ENCODE measurements around the gene PTPRD.

The PTPRD gene

DNA sequence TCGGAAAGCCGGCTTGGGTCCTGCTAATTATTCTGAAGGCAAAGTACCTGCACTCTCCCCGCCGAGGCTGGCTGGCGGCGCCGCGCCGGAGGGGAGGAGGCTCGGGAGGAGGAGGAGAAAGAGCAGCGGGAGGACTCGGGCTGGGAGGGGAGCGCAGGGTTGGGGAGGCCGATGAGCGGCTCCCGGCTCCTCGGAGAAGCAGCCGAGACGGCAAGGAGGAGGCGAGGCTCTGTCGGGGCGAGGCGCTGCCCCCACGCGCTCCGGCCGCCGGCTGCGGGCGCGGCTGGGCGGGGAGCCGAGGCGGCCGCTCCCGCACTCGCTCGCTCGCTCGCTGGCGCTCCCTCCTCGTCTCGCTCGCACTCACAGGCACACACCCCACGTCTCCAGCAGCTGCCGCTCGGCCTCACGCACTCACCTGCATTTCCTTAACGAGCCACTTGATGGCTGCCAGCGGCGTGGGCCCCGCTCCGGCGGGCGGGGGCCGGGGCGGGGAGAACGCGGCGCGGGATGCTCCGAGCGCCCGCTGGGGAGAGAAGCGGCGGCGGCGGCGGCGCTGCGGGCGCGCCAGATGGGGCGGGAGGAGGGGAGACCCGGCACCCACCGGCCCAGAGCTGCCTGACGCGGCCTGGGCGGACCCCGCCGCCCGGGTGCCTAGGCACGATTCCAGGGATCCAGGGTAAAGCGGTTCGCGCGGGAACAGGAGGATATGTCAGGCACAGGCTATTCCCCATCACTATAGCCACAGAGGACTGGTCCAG lies at the start of gene PTPRD:
Gene PTPRD, minus strand, starts transcription at position 362 of the 758 bp plus-strand sequence.
- in situ Hi-C loops (cut with MboI; ENCODE audit: low sequenced_read_pairs) = no loop called here

DNA sequence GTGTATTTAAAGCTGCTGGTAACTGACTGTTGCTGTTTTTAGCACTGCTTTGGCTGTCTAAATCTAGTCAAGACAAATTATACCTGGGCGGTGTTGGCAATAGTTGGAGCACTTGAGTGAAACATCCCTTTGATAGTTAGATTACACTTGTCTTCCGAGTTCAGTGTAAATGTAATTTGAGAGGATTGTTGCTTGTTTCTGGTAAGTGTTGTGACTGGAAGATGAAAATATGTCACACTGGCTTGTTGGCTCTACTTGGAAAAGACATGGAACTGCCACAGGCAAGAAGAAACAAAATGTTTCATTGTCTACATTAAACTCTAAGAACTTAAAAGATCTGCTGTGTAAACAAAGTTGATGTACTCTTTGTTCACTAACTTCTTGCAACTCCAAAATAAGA lies 49.2 kb upstream of the PTPRD start:
- in situ Hi-C loops (cut with MboI; ENCODE audit: low sequenced_read_pairs) = no loop called here

DNA sequence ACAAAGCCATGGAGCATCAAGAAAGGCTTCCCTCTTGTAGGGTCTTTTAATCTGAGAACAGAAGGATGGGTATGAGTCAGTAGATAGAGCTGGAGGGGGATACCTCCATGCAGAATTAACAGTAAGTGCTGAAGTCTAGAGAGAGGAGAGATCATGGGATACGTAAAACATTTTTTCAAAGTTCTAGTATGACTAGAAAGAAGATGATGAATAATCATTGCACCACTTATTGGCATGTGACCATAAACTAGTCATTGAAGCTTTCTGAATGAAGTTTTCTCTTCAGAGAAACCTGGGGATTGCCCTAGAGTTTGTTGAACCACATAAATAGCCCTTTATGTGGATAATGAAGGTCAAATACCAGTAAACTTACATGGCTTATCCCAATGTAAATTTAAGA lies 48.6 kb upstream of the PTPRD start:
- in situ Hi-C loops (cut with MboI; ENCODE audit: low sequenced_read_pairs) = no loop called here

DNA sequence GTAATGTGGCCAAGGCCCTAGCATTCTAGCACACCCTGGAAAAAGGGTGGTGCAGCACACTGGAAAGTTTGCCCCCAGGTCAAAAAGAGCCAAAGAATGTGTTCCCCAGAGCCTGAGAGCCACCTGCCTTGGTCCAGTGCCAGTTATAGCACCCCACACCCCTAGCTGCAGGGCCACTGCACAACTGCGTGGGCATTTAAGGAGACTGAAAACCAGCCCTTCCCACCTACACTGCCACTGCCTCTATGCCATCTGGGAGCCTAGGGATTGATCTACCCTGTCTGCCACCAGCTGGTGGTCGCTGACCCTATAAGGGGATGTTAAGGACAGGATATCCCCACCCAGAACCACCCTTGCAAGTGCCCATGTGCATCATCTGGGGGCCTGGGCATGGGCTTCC lies 38.2 kb upstream of the PTPRD start:
- in situ Hi-C loops (cut with MboI; ENCODE audit: low sequenced_read_pairs) = no loop called here

DNA sequence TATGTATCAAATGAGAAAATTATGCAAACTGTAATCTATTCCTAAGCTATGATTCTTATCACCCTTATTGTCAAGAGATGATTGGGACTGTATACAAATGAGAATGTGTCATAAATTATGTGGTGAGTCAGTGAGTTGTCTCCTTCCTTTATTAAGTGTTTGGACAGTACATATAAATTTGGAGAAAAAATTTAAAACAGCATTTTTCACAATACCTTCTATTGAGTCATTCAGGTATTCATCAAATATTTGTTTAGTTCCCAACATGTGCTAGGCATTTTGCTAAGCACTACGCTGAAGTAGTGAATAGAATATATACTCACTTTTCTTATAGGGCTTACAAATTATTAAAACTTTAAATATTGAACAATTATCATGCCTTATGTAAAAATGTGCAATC lies 36.3 kb upstream of the PTPRD start:
- in situ Hi-C loops (cut with MboI; ENCODE audit: low sequenced_read_pairs) = no loop called here

DNA sequence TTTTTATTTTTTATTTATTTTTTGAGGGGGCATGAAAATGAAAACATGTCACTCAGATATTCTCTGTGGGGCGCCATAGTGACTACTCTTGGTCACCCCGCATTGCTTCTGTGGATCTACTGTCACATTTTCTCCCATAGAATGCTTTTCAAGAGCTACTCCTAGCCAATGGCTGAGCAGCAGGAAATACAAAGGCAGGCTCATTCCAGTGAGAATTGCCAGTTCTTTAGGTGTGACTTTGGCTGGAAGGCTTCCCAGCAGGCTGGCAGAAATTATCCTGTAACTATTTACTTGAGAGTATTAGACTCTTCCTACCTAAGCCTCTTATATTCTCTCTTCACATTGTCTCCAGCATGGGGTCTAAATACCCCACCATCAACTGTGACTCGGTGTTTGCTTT lies 21.0 kb upstream of the PTPRD start:
- in situ Hi-C loops (cut with MboI; ENCODE audit: low sequenced_read_pairs) = no loop called here

DNA sequence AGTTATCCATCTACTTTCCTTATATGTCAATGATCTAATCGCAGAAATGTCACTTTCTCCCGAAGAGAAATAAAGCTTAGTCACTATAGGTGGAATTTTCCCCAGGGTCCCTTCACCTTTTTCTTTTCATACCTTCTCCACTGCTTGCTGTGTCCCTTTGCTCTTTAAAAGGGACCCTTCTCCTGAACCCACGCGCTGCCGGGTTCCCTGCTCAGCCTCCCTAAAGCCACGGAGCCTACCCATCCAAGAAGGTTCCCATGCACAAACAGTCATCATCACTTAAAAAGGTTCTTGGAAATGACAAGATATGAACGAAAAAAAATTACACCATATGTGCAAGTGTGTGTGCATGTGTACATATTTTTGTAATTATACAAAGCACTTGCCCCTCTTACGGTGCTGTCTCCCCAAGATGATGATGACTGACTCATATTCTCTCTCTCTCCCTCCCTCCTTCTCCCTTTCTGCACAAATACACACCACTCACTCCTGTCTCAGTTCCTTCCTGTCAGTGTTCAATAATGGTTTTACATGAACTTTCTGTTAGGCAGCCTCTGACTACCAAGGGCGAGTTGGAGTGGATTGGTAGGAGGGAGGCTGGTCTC lies 1.5 kb upstream of the PTPRD start:
- in situ Hi-C loops (cut with MboI; ENCODE audit: low sequenced_read_pairs) = no loop called here

DNA sequence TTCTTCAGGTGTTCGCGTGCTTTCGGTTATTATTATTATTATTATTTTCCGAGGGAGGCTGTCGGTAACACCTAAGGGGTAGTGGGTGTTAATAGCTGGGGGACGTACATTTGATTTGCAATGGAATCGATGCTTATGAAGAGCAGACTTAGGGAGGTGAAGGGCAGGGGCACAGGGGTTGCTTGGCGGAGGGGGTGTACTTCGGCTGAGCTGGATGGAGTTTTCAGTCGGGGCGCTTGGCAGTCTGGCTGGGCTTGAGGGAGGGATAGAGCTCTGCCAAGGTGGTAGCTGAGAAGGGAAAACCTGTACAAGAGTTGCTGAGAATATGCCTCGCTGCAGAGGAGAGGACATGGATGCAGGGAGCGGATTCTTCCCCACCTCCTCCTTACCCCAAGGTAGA lies 617 bp upstream of the PTPRD start:
- in situ Hi-C loops (cut with MboI; ENCODE audit: low sequenced_read_pairs) = no loop called here

DNA sequence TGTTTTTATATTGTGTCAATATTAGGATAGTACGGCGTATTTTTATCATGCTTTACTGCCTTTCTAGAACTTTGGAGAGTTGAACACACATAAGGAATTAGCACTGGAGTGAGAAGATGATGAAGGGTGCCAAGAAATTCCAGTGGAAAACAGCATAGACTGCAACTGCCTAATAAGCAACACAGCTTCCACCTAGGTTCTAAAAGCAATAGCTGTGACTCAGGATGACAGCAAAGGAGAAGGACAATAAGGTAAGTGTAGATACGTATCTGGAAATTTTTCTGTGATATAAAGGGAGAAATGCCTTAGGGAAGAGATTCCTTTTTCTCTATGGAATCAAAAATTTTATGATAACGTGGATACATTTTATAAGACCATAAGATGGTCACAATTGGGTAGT lies 7.4 kb downstream of the PTPRD start:
- in situ Hi-C loops (cut with MboI; ENCODE audit: low sequenced_read_pairs) = no loop called here

DNA sequence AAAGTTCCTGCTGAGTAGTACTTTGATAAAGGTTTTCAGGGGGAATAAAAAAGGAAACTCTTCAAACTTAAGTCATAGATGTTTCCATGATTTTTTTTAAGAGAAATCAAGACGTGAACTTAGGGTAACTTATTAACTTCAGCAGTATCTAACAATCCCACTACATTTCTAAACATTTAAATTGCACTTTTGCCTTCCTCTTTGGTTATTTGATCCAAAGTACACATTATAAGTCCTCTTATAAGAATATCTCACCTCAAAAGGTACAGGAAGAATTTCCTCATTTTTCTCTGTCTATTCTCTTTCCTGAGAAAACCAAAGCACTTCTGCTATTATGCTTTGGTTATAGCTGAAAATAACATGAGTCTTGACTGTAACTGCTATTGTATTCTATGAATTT lies 7.9 kb downstream of the PTPRD start:
- in situ Hi-C loops (cut with MboI; ENCODE audit: low sequenced_read_pairs) = no loop called here

DNA sequence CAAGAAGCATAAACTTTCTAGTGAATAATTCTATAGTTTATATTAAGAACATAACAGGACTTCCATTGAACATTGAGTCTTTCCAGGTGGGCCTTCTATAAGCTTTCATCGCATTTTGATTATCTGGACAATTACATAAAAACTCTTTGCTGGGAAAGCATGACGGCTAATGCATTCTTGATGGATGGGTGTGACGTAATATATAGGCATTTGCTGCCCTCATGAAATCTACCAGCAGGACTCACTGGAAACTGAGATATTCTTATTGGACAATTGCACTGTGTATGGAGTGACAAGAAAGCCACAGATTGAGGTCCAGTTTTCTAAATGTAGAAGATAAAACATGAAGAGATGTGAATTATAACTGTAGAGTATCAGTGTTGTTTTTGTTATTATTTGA lies 15.0 kb downstream of the PTPRD start:
- in situ Hi-C loops (cut with MboI; ENCODE audit: low sequenced_read_pairs) = no loop called here

DNA sequence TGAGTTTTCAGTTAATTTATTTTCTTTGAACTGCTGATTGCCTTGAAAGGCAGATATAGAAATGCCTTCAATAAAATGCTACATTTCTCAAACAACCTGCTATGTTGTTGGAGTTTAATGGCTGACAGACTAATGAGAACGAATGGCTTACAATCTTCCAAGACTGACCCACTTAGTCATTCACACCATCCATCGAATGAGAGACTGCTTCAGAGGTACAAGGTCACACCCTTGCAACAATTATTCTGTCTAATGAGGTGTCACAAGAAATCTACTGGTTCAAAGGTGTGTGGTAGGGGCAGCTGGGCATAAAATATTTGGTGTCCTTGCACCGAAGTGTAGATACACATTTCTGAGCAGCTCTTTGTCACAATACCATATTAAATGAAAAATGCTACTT lies 18.3 kb downstream of the PTPRD start:
- in situ Hi-C loops (cut with MboI; ENCODE audit: low sequenced_read_pairs) = no loop called here

DNA sequence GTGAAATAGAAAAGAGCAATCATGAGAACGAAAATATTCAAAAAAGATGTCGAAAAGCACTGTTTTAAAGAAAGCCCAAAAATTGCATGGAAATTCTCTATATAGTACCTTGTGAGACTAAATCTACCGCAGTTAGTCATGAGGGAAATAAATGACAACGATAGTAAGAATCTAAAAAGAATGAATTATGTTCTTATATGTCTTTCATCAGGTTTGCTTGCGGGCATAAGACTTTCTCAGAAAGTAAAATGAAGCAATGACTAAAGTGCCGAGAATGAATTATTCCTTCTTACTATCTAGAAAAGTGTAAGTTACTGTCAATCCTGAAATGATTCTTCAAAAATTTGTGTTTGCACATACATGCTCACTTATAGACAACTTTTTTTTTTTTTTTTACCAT lies 26.4 kb downstream of the PTPRD start:
- in situ Hi-C loops (cut with MboI; ENCODE audit: low sequenced_read_pairs) = no loop called here

DNA sequence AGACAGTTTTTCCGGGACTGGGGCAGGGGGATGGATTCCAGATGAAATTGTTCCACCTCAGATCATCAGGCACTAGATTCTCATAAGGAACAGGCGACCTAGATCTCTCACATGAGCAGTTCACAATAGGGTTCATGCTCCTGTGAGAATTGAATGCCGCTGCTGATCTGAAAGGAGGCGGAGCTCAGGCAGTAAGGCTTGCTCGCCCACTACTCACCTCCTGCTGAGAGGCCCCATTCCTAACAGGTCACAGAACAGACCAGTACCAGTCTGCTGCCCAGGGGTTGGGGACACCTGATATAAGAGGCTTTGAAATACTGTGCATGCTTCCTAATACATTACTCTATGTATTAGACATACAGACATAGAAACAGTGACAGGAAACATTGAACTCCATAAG lies 41.1 kb downstream of the PTPRD start:
- in situ Hi-C loops (cut with MboI; ENCODE audit: low sequenced_read_pairs) = no loop called here

DNA sequence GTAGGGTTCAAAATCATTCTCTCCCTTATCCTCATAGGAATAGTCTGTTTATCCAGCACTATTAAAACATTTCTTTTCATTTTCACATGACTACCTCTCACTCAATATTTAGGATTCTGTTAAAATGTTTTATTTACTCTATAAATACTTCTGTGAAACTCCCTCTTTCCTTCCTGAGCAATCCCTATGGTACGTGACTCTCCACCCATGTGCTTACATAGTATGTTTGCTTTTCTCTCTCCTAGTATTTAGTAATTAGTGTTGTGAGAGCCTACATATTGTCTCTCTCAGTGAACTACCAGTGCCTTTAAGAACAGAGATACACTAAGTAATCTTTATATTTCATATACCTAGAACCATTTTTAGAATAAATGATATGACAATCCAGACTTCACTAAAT lies 46.0 kb downstream of the PTPRD start:
- in situ Hi-C loops (cut with MboI; ENCODE audit: low sequenced_read_pairs) = no loop called here

DNA sequence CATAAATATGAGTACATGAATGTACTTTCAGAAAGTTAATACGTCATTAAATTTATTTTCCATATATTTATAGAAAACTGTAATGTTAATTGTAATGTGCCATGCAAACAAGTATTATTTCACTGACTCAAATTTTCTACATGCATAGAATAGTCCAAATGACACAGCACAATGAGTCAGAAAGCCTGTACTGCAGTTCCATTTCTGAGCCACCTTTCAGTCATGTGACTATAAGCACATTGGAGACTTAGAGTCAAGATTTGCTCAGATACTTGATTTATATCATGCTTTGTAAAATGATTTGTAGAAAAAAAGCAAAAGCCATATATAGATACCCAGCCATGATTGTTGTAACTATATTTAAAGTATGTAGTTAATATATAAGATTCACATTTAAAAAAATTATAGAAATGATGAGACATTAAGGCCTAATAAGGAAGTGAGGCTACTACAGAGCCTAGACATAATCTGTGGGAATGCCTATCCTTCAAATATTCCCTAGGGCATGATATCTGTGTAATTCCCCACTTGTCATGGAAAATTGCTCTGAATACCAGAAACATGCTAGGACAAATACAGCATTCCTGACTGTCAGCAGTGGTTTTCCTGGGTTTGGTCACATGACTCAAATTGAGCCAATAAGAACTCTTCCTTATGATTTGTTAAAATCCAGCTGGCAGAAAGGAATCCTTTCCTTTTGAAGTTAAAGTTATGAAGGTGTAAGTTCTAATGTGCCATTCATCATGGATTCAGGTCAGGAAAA lies 50.0 kb downstream of the PTPRD start:
- in situ Hi-C loops (cut with MboI; ENCODE audit: low sequenced_read_pairs) = no loop called here

DNA sequence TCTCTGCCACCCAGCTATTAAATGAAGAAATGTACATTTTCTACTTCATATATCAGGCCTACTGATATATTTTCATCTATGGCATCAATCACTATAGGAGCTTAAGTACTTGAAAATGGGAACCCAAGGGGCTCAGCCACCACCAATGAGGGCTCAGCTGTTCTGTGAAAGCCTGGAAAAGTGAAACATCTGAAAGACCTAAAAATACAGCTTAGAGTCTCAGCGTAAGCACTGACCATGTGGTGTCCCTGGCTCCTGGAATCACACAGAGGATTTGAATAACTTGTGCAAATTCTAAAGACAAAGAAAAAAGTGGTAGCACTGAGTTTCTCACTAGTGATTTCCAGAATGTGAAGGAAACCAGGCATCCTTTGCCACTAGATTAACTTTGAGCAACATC lies 64.5 kb downstream of the PTPRD start:
- in situ Hi-C loops (cut with MboI; ENCODE audit: low sequenced_read_pairs) = no loop called here

DNA sequence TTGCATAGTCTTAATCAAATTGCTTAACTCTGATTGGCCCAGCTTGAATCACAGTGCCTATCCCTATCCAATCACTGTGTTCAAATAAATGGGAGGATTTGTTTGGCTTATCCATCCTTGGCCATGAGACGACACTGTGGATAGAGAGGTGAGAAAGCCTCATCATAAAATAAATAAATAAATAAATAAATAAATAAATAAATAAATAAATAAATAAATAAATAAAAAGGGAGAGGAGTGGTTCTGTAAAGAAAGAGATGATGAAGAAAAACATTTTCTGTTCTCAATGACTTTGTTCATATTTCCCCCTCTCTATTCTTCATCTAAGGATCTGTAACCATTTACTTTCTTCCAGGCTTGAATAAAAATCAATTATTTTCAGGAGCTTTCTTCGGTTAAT lies 74.7 kb downstream of the PTPRD start:
- in situ Hi-C loops (cut with MboI; ENCODE audit: low sequenced_read_pairs) = no loop called here

DNA sequence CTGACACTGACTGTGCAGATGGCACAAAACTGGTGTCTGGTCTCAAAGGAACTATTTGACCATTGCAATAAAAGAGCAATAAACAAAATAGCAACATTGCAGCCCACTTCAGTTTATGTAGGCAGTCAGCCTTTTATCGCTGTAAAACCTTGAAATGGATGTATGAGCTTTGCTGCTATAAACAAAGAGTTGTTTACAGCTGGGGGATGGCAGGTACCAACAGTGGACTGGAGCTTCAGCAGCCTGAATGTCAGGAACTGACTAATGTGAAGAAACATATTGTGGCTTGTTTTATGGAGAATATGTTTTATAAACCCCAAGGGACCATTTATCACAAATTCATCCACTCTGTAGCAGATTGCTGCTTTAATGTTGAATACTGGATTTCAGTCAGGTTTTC lies 78.0 kb downstream of the PTPRD start:
- in situ Hi-C loops (cut with MboI; ENCODE audit: low sequenced_read_pairs) = no loop called here

DNA sequence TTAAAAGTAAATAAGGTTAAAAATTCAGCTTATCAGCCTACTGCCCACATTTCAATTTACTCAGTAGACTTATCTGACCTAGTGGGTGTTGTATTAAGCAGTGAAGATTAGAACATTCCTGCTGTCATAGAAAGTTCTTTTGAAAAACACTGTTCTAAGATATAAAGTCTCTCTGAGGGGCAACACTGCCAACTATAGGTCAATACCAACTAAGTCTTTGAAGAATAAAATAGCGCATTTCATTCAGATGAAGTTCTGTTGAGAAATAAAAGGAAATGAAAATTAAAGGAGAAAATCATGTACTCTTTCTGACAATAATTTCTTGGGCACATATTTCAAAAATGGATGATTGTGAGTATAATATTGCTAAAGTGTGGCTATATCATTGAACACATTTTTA lies 86.8 kb downstream of the PTPRD start:
- in situ Hi-C loops (cut with MboI; ENCODE audit: low sequenced_read_pairs) = no loop called here

DNA sequence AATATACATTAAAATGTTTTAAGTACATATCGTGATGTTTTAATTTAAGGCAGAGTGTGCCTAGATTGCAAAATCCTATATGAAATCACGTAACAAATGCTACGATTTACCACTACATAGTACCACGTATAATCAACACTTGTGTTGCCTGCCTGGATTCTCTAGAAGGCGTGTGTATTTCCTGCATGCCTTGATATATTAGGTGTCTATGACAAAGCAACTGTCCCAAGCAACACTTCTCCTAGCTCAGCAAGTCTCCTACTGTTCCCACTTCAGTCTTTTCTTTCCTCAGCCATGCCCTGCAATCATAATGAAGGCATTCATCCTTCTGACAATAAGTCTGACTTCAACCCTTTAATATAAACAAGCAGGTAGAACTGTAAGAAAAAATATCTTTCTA lies 89.6 kb downstream of the PTPRD start:
- in situ Hi-C loops (cut with MboI; ENCODE audit: low sequenced_read_pairs) = no loop called here

DNA sequence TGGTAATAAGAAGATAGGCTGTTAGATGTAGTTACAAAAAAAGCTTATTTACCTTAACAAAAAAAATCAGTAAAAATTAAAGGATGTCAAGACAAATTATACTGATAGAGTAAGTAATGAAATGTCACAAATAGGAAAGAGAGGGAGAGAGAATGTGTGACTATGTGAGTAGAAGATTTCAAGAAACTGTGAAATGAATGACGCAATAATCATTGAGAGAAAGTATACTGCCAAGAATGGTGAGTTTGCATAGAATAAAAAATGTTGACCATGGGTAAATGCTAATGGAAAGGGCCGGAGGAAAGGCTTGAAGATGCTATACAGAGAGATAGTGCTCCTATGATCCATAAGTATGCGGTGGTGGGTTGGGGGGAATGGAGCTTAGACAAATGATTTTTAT lies 100.7 kb downstream of the PTPRD start:
- in situ Hi-C loops (cut with MboI; ENCODE audit: low sequenced_read_pairs) = no loop called here
